Stomach smooth muscle (tissue), 2 donors: ENCODE results near the gene FRMD1.

Experiments
- H3K27ac ChIP-seq: one replicate; pipeline ENCODE4 v1.7.0; 2013; ENCODE audit warnings: mild to moderate bottlenecking, low read length, inconsistent platforms
- H3K27me3 ChIP-seq, 2 donors: one replicate each; pipeline ENCODE4 v1.7.0; 2013; ENCODE audit warnings: low read length in 2 of 2; ENCODE audit not compliant: insufficient read depth in 2 of 2, control insufficient read depth in 1 of 2
- H3K36me3 ChIP-seq, 2 donors: one replicate each; pipeline ENCODE4 v1.7.0; 2013; ENCODE audit warnings: low read length in 2 of 2; ENCODE audit not compliant: control insufficient read depth in 2 of 2, insufficient read depth in 2 of 2
- H3K4me1 ChIP-seq: one replicate; pipeline ENCODE4 v1.7.0; 2013; ENCODE audit warnings: low read length; ENCODE audit not compliant: control insufficient read depth, insufficient read depth
- H3K4me3 ChIP-seq, 2 donors: one replicate each; pipeline ENCODE4 v1.7.0; 2013; ENCODE audit warnings: low read length in 2 of 2
- H3K9ac ChIP-seq, 2 donors: one replicate each; pipeline ENCODE4 v1.7.0; 2013; ENCODE audit warnings: low read length in 2 of 2, mild to moderate bottlenecking in 1 of 2
- H3K9me3 ChIP-seq, 2 donors: one replicate each; pipeline ENCODE4 v1.7.0; 2013; ENCODE audit warnings: low read length in 2 of 2; ENCODE audit not compliant: control insufficient read depth in 2 of 2
- donor health status: healthy.
- donor health status: Pancreatic carcinoma.

FRMD1 gene

GRCh38 chr6:168017629-168018028 is 61.4 kb downstream of the FRMD1 start:
- Histone ChIP-seq H3K36me3 (no peaks in the 10 kb centered on the region), H3K27me3 (peaks cover 0 to 2% of the 10 kb centered on the region in 2 donors), H3K4me1 (no peaks in the 10 kb centered on the region), H3K4me3 (no peak overlapping the region), H3K27ac (no peak overlapping the region), H3K9me3 (peaks cover 0 to under 1% of the 10 kb centered on the region in 2 donors), H3K9ac (no peak overlapping the region)

GRCh38 chr6:168016721-168017525 is 62.1 kb downstream of the FRMD1 start:
- Histone ChIP-seq H3K9ac (no peak overlapping the region), H3K36me3 (no peaks in the 10 kb centered on the region), H3K27ac (no peak overlapping the region)

GRCh38 chr6:168016176-168016620 is 62.8 kb downstream of the FRMD1 start:
- Histone ChIP-seq H3K27ac (no peak overlapping the region), H3K4me1 (no peaks in the 10 kb centered on the region), H3K9me3 (peaks cover 3 to 11% of the 10 kb centered on the region in 2 donors), H3K36me3 (no peaks in the 10 kb centered on the region), H3K4me3 (no peak overlapping the region), H3K27me3 (peaks cover 0 to 2% of the 10 kb centered on the region in 2 donors), H3K9ac (no peak overlapping the region)

More at GRCh38 chr6:168016721-168017525, 62.1 kb downstream of the FRMD1 start:
- H3K9me3 ChIP-seq = peaks cover 3 to 7% of the 10 kb centered on the region in 2 donors
- H3K27me3 ChIP-seq = peaks cover 0 to 2% of the 10 kb centered on the region in 2 donors
- H3K4me1 ChIP-seq = no peaks in the 10 kb centered on the region
- H3K4me3 ChIP-seq = no peak overlapping the region

GRCh38 chr6:168015482-168016175 is 63.4 kb downstream of the FRMD1 start:
- peaks cover 0 to 2% of the 10 kb centered on the region in 2 donors for H3K27me3 ChIP-seq
- H3K27ac ChIP-seq = no peak overlapping the region
- no peaks in the 10 kb centered on the region for H3K4me1 ChIP-seq
- peaks cover 3 to 13% of the 10 kb centered on the region in 2 donors for H3K9me3 ChIP-seq
- H3K4me3 ChIP-seq = no peak overlapping the region
- no peak overlapping the region for H3K9ac ChIP-seq
- H3K36me3 ChIP-seq = no peaks in the 10 kb centered on the region

- Histone ChIP-seq H3K4me1 (no peaks in the 10 kb centered on the region), H3K9ac (no peak overlapping the region), H3K9me3 (peaks cover 3 to 13% of the 10 kb centered on the region in 2 donors), H3K4me3 (no peak overlapping the region), H3K27me3 (peaks cover 0 to 2% of the 10 kb centered on the region in 2 donors), H3K36me3 (no peaks in the 10 kb centered on the region), H3K27ac (no peak overlapping the region)
These were observed 64.0 kb downstream of the FRMD1 start for GRCh38 chr6:168015009-168015408.

- no peaks in the 10 kb centered on the region for H3K36me3 ChIP-seq
- no peaks in the 10 kb centered on the region for H3K4me1 ChIP-seq
- no peak overlapping the region for H3K27ac ChIP-seq
- H3K9ac ChIP-seq = no peak overlapping the region
- peaks cover 0 to 2% of the 10 kb centered on the region in 2 donors for H3K27me3 ChIP-seq
- H3K4me3 ChIP-seq = no peak overlapping the region
- H3K9me3 ChIP-seq = peaks cover 3 to 13% of the 10 kb centered on the region in 2 donors
These were observed 64.6 kb downstream of the FRMD1 start for GRCh38 chr6:168014428-168014827.

GRCh38 chr6:168013250-168013915 is 65.6 kb downstream of the FRMD1 start:
- Histone ChIP-seq H3K9me3 (peaks cover 3 to 13% of the 10 kb centered on the region in 2 donors), H3K4me3 (no peak overlapping the region), H3K36me3 (no peaks in the 10 kb centered on the region), H3K27me3 (peaks cover 0 to 2% of the 10 kb centered on the region in 2 donors), H3K9ac (no peak overlapping the region), H3K27ac (no peak overlapping the region), H3K4me1 (no peaks in the 10 kb centered on the region)

- Histone ChIP-seq H3K4me1 (no peaks in the 10 kb centered on the region), H3K36me3 (no peaks in the 10 kb centered on the region), H3K9ac (no peak overlapping the region), H3K27ac (no peak overlapping the region), H3K4me3 (no peak overlapping the region), H3K27me3 (peaks cover 0 to 2% of the 10 kb centered on the region in 2 donors), H3K9me3 (peaks cover 3 to 13% of the 10 kb centered on the region in 2 donors)
These were observed 66.4 kb downstream of the FRMD1 start for GRCh38 chr6:168012431-168013249.

- H3K9me3 ChIP-seq = peaks cover 3 to 13% of the 10 kb centered on the region in 2 donors
- no peaks in the 10 kb centered on the region for H3K4me1 ChIP-seq
- H3K27ac ChIP-seq = no peak overlapping the region
These were observed 67.7 kb downstream of the FRMD1 start for GRCh38 chr6:168011291-168011690.

GRCh38 chr6:168009331-168009730 is 69.7 kb downstream of the FRMD1 start:
- Histone ChIP-seq H3K9ac (no peak overlapping the region), H3K36me3 (no peaks in the 10 kb centered on the region), H3K4me1 (no peaks in the 10 kb centered on the region), H3K4me3 (no peak overlapping the region), H3K9me3 (peaks cover 3 to 13% of the 10 kb centered on the region in 2 donors), H3K27me3 (no peaks in the 10 kb centered on the region), H3K27ac (no peak overlapping the region)

More at GRCh38 chr6:168011291-168011690, 67.7 kb downstream of the FRMD1 start:
- Histone ChIP-seq H3K36me3 (no peaks in the 10 kb centered on the region), H3K27me3 (no peaks in the 10 kb centered on the region), H3K4me3 (no peak overlapping the region), H3K9ac (no peak overlapping the region)
